Peyer's patch (tissue), 4 donors: Measurements from ENCODE around the gene RHO.

Experiments used
- POLR2A ChIP-seq, 2 donors: fragments of 450-650 bp; IDR thresholded peaks; one replicate each; pipeline ENCODE4 v1.5.1; 2017; ENCODE audit warnings: antibody characterized with exemption in 2 of 2, mild to moderate bottlenecking in 2 of 2, moderate library complexity in 2 of 2
- TF ChIP-seq, protein P1 (sequence below), 6 experiments: fragments of 450-650 bp in 4 of 6; fragments of 200-600 bp in 2 of 6; sonication (generic) in 1 of 6; IDR thresholded peaks; one replicate each; pipeline ENCODE4 v1.5.1; 2017 to 2019; ENCODE audit warnings: antibody characterized with exemption in 6 of 6, mild to moderate bottlenecking in 3 of 6, moderate library complexity in 1 of 6

DNA sequence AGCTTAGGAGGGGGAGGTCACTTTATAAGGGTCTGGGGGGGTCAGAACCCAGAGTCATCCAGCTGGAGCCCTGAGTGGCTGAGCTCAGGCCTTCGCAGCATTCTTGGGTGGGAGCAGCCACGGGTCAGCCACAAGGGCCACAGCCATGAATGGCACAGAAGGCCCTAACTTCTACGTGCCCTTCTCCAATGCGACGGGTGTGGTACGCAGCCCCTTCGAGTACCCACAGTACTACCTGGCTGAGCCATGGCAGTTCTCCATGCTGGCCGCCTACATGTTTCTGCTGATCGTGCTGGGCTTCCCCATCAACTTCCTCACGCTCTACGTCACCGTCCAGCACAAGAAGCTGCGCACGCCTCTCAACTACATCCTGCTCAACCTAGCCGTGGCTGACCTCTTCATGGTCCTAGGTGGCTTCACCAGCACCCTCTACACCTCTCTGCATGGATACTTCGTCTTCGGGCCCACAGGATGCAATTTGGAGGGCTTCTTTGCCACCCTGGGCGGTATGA, at the start of gene RHO:
- TF ChIP-seq POLR2A (IDR thresholded peaks at IDR 0.05): no peak
- TF ChIP-seq, protein P1, sequence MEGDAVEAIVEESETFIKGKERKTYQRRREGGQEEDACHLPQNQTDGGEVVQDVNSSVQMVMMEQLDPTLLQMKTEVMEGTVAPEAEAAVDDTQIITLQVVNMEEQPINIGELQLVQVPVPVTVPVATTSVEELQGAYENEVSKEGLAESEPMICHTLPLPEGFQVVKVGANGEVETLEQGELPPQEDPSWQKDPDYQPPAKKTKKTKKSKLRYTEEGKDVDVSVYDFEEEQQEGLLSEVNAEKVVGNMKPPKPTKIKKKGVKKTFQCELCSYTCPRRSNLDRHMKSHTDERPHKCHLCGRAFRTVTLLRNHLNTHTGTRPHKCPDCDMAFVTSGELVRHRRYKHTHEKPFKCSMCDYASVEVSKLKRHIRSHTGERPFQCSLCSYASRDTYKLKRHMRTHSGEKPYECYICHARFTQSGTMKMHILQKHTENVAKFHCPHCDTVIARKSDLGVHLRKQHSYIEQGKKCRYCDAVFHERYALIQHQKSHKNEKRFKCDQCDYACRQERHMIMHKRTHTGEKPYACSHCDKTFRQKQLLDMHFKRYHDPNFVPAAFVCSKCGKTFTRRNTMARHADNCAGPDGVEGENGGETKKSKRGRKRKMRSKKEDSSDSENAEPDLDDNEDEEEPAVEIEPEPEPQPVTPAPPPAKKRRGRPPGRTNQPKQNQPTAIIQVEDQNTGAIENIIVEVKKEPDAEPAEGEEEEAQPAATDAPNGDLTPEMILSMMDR (IDR thresholded peaks at IDR 0.05): no peak
